DND-41 (cell line): ENCODE data around the gene ZNF232.

Source experiments
- CTCF ChIP-seq: IDR thresholded peaks from 2 replicates; pipeline ENCODE4 v1.5.1; 2012; ENCODE audit warnings: borderline replicate concordance, low read length, moderate library complexity, mild to moderate bottlenecking; ENCODE audit not compliant: poor library complexity, severe bottlenecking; ENCODE audit errors: extremely low read depth
- EZH2 ChIP-seq: IDR thresholded peaks from 3 replicates; pipeline ENCODE4 v1.6.1; 2012; ENCODE audit warnings: borderline replicate concordance, low read depth, mild to moderate bottlenecking, moderate library complexity, low read length, inconsistent platforms; ENCODE audit not compliant: severe bottlenecking

- TF ChIP-seq CTCF (no peak), EZH2 (no peak)
Observed at GRCh38 chr17:5118219-5118618, 6.5 kb upstream of the ZNF232 start.
